ENCODE results near the gene ADAMTS12. TPM values are rescaled to one million over a fixed set of nuclear protein-coding genes. Genes with fewer than 3 reads are reported as not detected.

The ADAMTS12 gene
- total RNA-seq, 1 experiment from 2014 or later, result 1.2 TPM

- CTCF ChIA-PET, result no interaction called here
- intact Hi-C loops (cut with micrococcal nuclease; ENCODE audit: unreplicated experiment), result no loop called here
- H3K27me3 Mint-ChIP-seq (ENCODE audit: unreplicated experiment), result peaks cover 16% of the 10 kb centered on the region
- H3K9me3 Mint-ChIP-seq (ENCODE audit: low read depth, unreplicated experiment), result no peaks in the 10 kb centered on the region
- TF ChIP-seq, protein P1, sequence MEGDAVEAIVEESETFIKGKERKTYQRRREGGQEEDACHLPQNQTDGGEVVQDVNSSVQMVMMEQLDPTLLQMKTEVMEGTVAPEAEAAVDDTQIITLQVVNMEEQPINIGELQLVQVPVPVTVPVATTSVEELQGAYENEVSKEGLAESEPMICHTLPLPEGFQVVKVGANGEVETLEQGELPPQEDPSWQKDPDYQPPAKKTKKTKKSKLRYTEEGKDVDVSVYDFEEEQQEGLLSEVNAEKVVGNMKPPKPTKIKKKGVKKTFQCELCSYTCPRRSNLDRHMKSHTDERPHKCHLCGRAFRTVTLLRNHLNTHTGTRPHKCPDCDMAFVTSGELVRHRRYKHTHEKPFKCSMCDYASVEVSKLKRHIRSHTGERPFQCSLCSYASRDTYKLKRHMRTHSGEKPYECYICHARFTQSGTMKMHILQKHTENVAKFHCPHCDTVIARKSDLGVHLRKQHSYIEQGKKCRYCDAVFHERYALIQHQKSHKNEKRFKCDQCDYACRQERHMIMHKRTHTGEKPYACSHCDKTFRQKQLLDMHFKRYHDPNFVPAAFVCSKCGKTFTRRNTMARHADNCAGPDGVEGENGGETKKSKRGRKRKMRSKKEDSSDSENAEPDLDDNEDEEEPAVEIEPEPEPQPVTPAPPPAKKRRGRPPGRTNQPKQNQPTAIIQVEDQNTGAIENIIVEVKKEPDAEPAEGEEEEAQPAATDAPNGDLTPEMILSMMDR (IDR thresholded peaks at IDR 0.05; ENCODE audit: unreplicated experiment), result no peak
- H3K4me3 Mint-ChIP-seq (ENCODE audit: low read depth, unreplicated experiment), result no peak overlapping the region
- no peak for DNase-seq
- H3K36me3 Mint-ChIP-seq (ENCODE audit: insufficient read depth, unreplicated experiment), result no peaks in the 10 kb centered on the region
- no peak overlapping the region for H3K27ac Mint-ChIP-seq (ENCODE audit: unreplicated experiment)
- no peaks in the 10 kb centered on the region for H3K4me1 Mint-ChIP-seq (ENCODE audit: low read depth, unreplicated experiment)
- BruUV-seq (replicated peaks), result no TSS peak
Measured at GRCh38 chr5:33833237-33833575, 58.6 kb downstream of the ADAMTS12 start.

DNA sequence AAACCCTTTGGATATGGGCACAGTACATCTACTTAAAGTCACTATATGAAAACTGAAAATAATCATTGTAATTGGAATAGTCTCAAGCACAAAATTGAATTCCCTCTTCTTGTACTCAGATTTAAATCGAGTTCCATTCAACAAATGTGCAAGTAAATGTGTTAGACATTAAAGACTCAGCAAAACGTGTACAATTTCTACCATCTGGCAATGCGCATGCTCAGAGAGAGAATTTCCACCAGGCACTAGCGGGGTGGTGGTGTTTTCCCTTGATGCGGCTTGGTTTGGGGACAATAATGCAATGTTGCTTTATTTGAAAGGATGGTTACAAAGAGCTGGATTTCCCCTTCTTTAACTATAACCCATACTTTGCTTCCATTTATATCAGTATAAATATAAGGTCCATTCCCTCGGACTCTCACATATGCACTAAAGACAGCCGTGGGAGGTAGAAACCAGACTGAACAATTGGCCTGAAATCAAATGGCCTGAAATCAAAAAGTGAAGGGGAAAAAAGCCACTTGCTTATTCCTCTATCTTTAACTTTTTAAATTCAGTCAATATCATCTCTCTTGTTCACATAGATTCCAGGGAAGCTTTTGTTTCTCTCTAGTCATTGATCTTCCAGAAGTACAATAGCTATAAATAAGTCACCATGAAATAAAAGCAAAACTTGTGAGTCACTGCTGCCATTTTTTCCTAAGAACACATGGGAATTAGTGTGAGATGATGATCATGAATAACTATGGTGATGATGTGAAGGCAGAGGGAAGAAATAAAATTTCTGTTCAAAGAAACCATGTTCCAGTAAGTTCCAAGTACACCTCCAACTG, 59.2 kb downstream of the ADAMTS12 start:
- BruUV-seq (replicated peaks), result no TSS peak
- Mint-ChIP-seq H3K4me3 (ENCODE audit: low read depth, unreplicated experiment) (no peak overlapping the region), H3K27me3 (ENCODE audit: unreplicated experiment) (peaks cover 16% of the 10 kb centered on the region), H3K9me3 (ENCODE audit: low read depth, unreplicated experiment) (no peaks in the 10 kb centered on the region), H3K4me1 (ENCODE audit: low read depth, unreplicated experiment) (no peaks in the 10 kb centered on the region), H3K36me3 (ENCODE audit: insufficient read depth, unreplicated experiment) (no peaks in the 10 kb centered on the region), H3K27ac (ENCODE audit: unreplicated experiment) (no peak overlapping the region)
- intact Hi-C loops (cut with micrococcal nuclease; ENCODE audit: unreplicated experiment), result no loop called here
- CTCF ChIA-PET, result no interaction called here
- TF ChIP-seq, protein P1 (IDR thresholded peaks at IDR 0.05; ENCODE audit: unreplicated experiment), result no peak
- no peak for DNase-seq

DNA sequence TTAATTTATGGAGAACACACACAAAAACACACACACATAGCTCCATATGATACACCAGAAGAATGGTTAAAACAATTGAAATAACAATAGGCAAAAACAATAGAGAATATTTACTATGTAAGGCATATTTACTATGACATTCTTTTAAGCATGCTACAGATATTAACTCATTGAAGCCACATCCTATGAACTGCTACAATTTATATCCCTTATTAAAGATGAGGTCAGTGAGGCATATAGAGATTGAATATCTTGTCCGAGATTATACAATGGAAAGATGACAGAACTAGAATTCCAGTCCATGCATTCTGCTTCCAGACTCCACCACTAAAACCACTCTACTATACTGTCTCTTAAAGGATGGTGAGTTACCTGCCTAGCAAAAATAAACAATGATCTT, 60.7 kb downstream of the ADAMTS12 start:
- peaks cover 16% of the 10 kb centered on the region for H3K27me3 Mint-ChIP-seq (ENCODE audit: unreplicated experiment)
- H3K4me1 Mint-ChIP-seq (ENCODE audit: low read depth, unreplicated experiment), result no peaks in the 10 kb centered on the region
- DNase-seq, result no peak
- no peaks in the 10 kb centered on the region for H3K9me3 Mint-ChIP-seq (ENCODE audit: low read depth, unreplicated experiment)
- H3K27ac Mint-ChIP-seq (ENCODE audit: unreplicated experiment), result no peak overlapping the region
- no peaks in the 10 kb centered on the region for H3K36me3 Mint-ChIP-seq (ENCODE audit: insufficient read depth, unreplicated experiment)
- no TSS peak for BruUV-seq (replicated peaks)
- no peak overlapping the region for H3K4me3 Mint-ChIP-seq (ENCODE audit: low read depth, unreplicated experiment)
- CTCF ChIA-PET, result no interaction called here
- TF ChIP-seq, protein P1 (IDR thresholded peaks at IDR 0.05; ENCODE audit: unreplicated experiment), result no peak
- intact Hi-C loops (cut with micrococcal nuclease; ENCODE audit: unreplicated experiment), result no loop called here

- no peaks in the 10 kb centered on the region for H3K9me3 Mint-ChIP-seq (ENCODE audit: low read depth, unreplicated experiment)
- no peaks in the 10 kb centered on the region for H3K4me1 Mint-ChIP-seq (ENCODE audit: low read depth, unreplicated experiment)
- DNase-seq, result no peak
- TF ChIP-seq, protein P1 (IDR thresholded peaks at IDR 0.05; ENCODE audit: unreplicated experiment), result no peak
- no peak overlapping the region for H3K27ac Mint-ChIP-seq (ENCODE audit: unreplicated experiment)
- no TSS peak for BruUV-seq (replicated peaks)
- no peaks in the 10 kb centered on the region for H3K36me3 Mint-ChIP-seq (ENCODE audit: insufficient read depth, unreplicated experiment)
- H3K27me3 Mint-ChIP-seq (ENCODE audit: unreplicated experiment), result peaks cover 16% of the 10 kb centered on the region
- CTCF ChIA-PET, result no interaction called here
- H3K4me3 Mint-ChIP-seq (ENCODE audit: low read depth, unreplicated experiment), result no peak overlapping the region
- intact Hi-C loops (cut with micrococcal nuclease; ENCODE audit: unreplicated experiment), result no loop called here
Measured at GRCh38 chr5:33829430-33829829, 62.4 kb downstream of the ADAMTS12 start.

Measured in Calu3 (cell line).